HG02588 (cell line): ENCODE data around the gene ALDH4A1.
"Not testable (repeated sequence)": the region's sequence is repeated elsewhere in the genome, so short reads cannot be mapped to it uniquely, and the experiment has no call there.

Source experiments
- ATAC-seq: cut with Tn5 transposase; IDR thresholded peaks from one replicate; pipeline ENCODE4 v1.9.1; 2021; ENCODE audit warnings: mild to moderate bottlenecking, moderate library complexity; ENCODE audit not compliant: unreplicated experiment

The ALDH4A1 gene

GRCh38 chr1:18901147-18901951, 1.0 kb downstream of the ALDH4A1 start:
- ATAC-seq: no peak

GRCh38 chr1:18900303-18900841, 2.0 kb downstream of the ALDH4A1 start:
- ATAC-seq: no peak

DNA sequence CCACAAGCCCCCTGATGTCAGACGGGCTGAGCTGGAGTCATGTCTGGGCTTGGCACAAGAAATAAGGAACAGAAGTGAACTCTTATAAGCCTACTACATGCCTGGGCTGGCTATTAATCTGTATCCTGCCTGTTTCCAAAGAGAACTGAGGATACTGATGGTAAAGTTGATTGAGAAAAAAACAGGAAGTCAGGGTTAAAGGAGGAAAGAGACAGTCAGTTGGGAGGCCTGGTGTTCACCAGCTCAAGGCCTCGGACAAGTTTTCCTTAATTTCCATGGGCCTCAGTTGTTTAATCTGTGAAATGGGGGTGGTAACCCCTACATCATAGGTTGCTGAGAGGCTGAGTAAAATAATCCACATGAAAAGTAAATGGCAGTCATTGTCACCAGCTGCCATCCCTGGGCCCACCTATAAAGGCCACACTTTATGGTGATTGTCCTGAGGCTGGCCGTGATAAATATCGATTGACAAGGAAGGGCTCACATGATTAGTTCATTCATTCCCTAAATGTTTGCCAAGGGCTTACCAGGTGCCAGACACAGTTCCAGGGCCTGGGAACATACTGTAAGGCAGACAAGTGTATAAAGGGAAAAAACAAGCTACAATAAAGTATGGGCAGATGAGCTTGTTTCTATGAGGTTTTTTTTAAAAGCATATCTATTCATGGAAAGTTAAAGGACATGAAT, 2.8 kb downstream of the ALDH4A1 start:
- no peak for ATAC-seq

- no peak for ATAC-seq
Observed at GRCh38 chr1:18898567-18898966, 3.8 kb downstream of the ALDH4A1 start.

- ATAC-seq: no peak
Observed at GRCh38 chr1:18895317-18895716, 7.0 kb downstream of the ALDH4A1 start.

GRCh38 chr1:18893120-18893519, 9.2 kb downstream of the ALDH4A1 start:
- ATAC-seq: no peak

GRCh38 chr1:18891858-18892257, 10.5 kb downstream of the ALDH4A1 start:
- ATAC-seq: not testable (repeated sequence)

DNA sequence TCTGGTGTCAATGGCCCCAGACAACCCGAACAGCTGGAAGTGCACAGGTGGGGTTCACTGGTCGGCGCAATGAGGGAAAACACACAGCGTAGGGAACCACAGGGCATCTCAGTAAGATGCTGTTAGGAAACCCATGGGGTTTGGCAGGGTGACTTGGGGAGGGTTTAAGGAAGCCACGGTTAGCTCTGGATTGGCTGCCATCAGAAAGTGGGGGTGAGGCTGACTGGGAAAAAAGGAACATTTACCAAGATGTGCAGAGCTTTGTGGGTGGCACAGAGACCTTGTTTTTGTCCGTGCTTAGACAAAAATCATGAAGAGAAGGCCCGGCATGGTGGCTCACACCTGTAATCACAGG, 11.0 kb downstream of the ALDH4A1 start:
- no peak for ATAC-seq

DNA sequence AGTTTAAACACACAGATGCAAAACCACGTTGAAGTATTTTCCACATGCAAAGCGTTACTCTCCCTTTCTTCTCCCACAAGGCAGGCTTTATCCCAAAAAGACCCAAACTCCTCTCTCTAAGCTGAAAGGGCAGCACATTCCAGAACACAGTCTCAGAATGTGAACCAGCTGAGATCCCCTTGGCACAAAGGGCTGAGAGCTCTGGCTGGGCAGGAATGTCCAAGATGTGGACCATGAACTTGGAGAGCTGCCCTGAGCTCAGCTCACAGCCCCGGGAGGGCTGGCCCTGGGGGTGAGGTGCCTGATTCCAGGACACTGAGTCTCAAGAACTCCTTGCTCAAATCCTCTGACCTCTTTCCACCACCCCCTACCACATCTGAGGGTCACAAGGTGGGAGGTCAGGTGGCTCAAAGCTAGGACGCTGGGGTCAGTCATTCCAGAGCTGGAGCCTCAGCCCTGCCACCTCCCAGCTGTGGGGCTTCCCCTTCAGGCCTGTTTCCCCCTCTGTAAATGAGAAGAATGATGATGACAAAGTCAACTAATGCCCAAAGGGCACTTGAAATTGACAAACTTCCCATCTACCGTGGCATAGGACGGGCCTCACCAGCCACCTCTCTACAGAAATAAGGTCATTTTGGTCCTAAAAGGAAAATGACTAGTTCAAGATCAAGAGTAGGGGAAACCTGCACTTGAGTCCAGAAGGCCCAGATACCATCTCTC, 11.5 kb downstream of the ALDH4A1 start:
- no peak for ATAC-seq

DNA sequence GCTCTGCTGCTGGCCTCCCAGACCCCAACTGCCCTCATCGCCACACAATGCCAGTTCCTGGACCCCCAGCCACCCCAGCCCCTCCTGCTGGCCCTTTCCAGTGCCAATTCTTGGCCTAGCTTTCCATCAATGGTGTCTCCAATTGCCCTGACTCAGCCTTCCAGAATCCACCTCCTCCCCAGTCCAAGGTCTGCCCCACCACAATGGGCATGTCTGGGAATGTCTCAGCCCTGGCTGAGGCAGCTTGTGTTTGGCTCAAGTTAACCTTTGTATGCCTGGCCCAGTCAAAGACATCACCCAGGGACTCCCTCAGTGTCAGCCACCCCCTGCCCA, 16.4 kb downstream of the ALDH4A1 start:
- ATAC-seq: no peak

DNA sequence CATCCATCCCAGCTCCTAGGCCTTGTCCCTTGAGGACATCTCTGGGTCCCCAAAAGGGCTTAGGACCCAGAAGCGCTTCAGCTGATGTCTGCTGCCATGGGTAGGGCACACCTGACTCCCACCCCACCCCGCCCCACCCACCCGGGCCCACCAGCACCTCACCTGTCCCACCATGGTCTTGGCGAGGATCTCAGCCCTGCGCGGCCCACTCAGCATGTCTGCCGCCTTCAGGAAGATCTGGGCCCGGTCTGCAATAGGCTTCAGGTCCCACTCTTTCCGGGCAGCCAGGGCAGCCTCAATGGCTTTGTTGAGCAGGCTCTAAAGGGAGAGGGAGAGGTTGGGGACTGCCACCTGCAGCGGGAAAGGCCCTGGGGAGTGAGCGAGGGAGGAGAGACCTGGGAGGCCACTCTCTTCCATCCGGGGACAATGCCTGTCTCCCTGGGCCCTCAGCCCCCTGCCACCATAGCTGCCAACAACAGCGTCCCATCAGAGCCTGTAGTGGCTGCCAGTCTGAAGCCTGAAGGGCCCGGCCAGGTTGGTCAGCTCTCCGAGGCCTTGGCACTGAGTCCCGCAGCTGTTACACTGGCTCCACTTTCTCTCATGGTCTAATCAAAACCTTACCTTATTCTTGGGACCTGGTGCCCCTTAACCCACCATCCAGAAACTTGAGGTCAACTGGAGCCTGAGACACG, 16.9 kb downstream of the ALDH4A1 start:
- no peak for ATAC-seq

DNA sequence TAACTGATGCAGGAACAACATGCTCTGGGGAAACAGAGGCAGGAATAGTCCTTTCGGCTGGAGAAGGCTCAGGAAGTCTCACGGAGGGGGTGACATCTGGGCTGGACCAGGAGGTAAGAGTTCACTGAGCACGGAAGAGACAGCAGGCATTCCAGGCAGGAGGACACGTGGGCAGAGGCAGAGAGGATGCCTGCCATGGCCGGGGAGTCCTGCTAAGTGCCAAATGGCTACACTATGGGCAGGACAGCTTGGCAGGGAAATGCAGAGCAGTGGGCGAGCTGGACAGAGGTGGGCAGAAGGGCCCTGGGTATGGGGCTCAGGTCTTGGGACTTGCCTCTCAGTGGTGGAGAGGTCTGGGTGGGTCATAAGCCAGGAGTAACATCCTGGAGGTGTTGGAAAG, 17.6 kb downstream of the ALDH4A1 start:
- no peak for ATAC-seq

GRCh38 chr1:18884419-18884717, 18.0 kb downstream of the ALDH4A1 start:
- no peak for ATAC-seq

DNA sequence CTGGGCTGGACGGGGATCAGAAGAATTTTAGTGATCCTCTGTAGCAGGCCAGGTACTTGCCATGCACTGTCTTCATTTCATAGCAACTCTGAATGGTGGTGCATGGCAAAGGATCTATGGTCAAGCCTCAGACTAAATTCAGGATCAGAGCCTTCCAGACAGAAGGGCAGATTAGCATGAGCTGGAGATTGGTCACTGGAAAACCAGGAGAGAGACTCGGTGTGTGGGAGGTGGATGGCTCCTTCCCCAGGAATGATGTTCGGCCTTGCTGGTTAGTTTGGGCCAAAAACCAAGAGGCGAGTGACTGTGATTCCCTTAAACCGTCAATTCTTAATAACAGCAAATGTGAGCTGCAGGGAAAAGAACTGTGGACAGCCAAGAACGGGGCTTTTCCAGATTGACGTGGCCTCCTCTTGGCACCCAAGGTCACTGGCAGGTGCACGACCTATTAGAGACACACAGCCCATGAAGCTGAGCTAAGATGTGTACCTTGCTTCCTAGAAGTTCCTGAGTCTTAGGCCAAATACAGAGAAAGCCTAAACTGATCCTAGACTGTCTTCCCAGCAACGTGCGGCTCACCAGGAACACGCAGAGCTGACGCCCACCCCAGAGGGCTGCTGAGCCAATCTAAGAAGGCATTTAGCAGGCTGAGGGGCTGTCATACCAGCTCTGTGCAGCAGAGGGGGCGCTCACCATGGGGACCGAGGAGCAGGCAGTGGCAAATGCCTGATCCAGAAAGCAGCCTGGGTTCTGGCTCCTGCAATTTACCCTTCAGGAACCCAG, 18.5 kb downstream of the ALDH4A1 start:
- no peak for ATAC-seq

GRCh38 chr1:18883079-18883478, 19.3 kb downstream of the ALDH4A1 start:
- ATAC-seq: no peak

GRCh38 chr1:18882486-18882885, 19.9 kb downstream of the ALDH4A1 start:
- ATAC-seq: no peak

GRCh38 chr1:18881642-18882431, 20.5 kb downstream of the ALDH4A1 start:
- no peak for ATAC-seq

- ATAC-seq: no peak
Observed at GRCh38 chr1:18881164-18881563, 21.2 kb downstream of the ALDH4A1 start.

DNA sequence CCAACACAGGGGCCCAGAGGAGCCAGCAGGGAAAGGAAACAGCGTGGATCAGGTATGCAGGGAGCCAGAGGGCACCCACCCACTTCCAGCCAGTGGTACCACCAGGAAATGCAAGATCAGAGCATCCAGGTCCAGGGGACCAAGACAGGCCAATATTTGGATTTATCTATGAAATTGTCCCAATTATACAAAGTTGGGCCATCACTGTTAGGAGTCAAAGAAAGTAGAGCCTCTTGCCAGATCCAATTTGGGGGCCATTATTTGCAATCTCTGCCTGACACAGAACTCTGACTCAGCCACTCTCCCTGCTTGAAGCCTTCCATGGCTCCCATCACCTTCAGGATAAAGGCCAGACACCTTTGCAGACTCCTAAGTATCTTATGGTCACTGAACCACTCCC, 21.8 kb downstream of the ALDH4A1 start:
- no peak for ATAC-seq

DNA sequence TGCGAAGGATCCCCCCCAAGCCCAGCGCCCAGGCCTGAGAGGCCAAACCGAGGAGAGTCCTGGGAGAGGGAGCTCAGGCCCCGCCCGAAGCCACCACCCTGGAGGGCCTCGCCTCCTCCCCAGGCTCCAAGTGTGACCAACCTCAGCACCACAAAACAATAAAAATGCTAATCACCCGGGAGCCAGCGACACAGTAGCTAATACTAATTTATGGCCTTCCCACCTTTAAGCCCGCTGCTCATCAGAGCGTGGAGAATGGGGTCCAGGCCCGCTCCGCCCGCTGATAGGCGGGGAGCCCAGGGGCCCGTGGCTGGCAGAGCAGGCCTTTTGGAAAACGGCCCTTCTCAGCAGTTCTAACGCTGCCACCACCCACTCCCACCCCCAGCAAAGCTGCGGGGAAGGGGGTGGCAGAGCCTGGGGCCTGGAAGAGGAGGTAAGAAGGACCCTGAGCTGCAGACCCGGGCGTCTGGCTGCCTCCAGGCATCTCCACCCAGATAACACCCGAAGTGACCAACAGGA, 22.5 kb downstream of the ALDH4A1 start:
- no peak for ATAC-seq
